ENCODE results near the gene C1QL4. TPM values are rescaled to one million over a fixed set of nuclear protein-coding genes. Genes with fewer than 3 reads are reported as not detected.

C1QL4 gene
- total RNA-seq, 1 donor from 2014 or later = 0.13 TPM

- no peak for DNase-seq (ENCODE audit: low read depth, low spot score)
These were observed 10.6 kb upstream of the C1QL4 start for GRCh38 chr12:49347311-49348193.

- DNase-seq (ENCODE audit: low read depth, low spot score) = no peak
These were observed 9.8 kb upstream of the C1QL4 start, which contains the start of gene DNAJC22 for GRCh38 chr12:49346659-49347310. Gene DNAJC22, plus strand, starts transcription at chr12:49346888. Its CDS starts 1,985 bp downstream, at chr12:49348873.

GRCh38 chr12:49345825-49346658 lies 9.1 kb upstream of the C1QL4 start:
- no peak for DNase-seq (ENCODE audit: low read depth, low spot score)

GRCh38 chr12:49345051-49345824 lies 8.2 kb upstream of the C1QL4 start:
- no peak for DNase-seq (ENCODE audit: low read depth, low spot score)

- DNase-seq (ENCODE audit: low read depth, low spot score) = no peak
These were observed 7.6 kb upstream of the C1QL4 start for GRCh38 chr12:49344486-49345050.

GRCh38 chr12:49342914-49343731 lies 6.1 kb upstream of the C1QL4 start:
- DNase-seq (ENCODE audit: low read depth, low spot score) = no peak

- peak; percentile 44 for DNase-seq (ENCODE audit: low read depth, low spot score)
These were observed 5.3 kb upstream of the C1QL4 start for GRCh38 chr12:49342066-49342913.

- no peak for DNase-seq (ENCODE audit: low read depth, low spot score)
These were observed 4.7 kb upstream of the C1QL4 start for GRCh38 chr12:49341777-49342065.

GRCh38 chr12:49340971-49341776 lies 4.2 kb upstream of the C1QL4 start:
- DNase-seq (ENCODE audit: low read depth, low spot score) = no peak

GRCh38 chr12:49340095-49340870 lies 3.3 kb upstream of the C1QL4 start:
- DNase-seq (ENCODE audit: low read depth, low spot score) = no peak

GRCh38 chr12:49339464-49339861 lies 2.5 kb upstream of the C1QL4 start:
- no peak for DNase-seq (ENCODE audit: low read depth, low spot score)

GRCh38 chr12:49338830-49339463 lies 2.0 kb upstream of the C1QL4 start:
- DNase-seq (ENCODE audit: low read depth, low spot score) = no peak

GRCh38 chr12:49335955-49336644 lies 888 bp downstream of the C1QL4 start:
- no peak for DNase-seq (ENCODE audit: low read depth, low spot score)

- DNase-seq (ENCODE audit: low read depth, low spot score) = no peak
These were observed 1.7 kb downstream of the C1QL4 start for GRCh38 chr12:49335118-49335954.

GRCh38 chr12:49334681-49335080 lies 2.3 kb downstream of the C1QL4 start:
- no peak for DNase-seq (ENCODE audit: low read depth, low spot score)
